Amniotic stem cell (primary cell): ENCODE measurements around the gene LRRC23.
"Not testable (repeated sequence)": the region's sequence is repeated elsewhere in the genome, so short reads cannot be mapped to it uniquely, and the experiment has no call there.

Source experiments
- DNase-seq: peaks from one replicate; lab custom pipeline; 2025; lab: John Stamatoyannopoulos, UW

The LRRC23 gene

GRCh38 chr12:6902448-6902847 is 2.2 kb upstream of the LRRC23 start:
- no peak for DNase-seq

- DNase-seq: no peak
Measured at GRCh38 chr12:6903722-6904121, 900 bp upstream of the LRRC23 start.

DNA sequence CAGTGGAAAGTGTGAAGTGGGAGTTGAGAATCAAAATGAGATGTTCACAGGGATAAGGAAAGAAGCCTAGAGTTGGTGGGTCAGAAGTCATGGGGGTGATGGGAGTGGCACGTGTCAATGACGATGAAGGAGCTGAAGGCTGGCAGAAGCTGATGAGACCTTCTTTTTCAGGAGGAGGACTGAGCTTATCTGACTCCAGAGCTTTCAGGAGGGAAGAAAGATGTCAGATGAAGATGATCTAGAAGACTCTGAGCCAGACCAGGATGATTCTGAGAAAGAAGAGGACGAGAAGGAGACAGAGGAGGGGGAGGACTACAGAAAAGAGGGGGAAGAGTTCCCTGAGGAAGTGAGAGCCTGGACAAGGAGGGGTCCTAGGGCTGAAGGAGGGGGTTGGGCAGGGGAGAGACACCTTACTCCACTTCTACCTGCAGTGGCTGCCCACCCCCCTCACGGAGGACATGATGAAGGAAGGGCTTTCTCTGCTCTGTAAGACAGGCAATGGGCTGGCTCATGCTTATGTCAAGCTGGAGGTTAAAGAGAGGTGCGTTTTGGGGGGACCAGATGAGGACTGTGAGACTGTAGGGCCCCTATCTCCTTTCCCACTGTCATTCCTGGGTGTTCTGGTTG is 905 bp downstream of the LRRC23 start:
- no peak for DNase-seq

GRCh38 chr12:6908141-6908540 is 3.5 kb downstream of the LRRC23 start:
- DNase-seq: not testable (repeated sequence)

- no peak for DNase-seq
Measured at GRCh38 chr12:6909421-6910145, 5.0 kb downstream of the LRRC23 start.

- DNase-seq: no peak
Measured at GRCh38 chr12:6912164-6912935, 7.7 kb downstream of the LRRC23 start.

DNA sequence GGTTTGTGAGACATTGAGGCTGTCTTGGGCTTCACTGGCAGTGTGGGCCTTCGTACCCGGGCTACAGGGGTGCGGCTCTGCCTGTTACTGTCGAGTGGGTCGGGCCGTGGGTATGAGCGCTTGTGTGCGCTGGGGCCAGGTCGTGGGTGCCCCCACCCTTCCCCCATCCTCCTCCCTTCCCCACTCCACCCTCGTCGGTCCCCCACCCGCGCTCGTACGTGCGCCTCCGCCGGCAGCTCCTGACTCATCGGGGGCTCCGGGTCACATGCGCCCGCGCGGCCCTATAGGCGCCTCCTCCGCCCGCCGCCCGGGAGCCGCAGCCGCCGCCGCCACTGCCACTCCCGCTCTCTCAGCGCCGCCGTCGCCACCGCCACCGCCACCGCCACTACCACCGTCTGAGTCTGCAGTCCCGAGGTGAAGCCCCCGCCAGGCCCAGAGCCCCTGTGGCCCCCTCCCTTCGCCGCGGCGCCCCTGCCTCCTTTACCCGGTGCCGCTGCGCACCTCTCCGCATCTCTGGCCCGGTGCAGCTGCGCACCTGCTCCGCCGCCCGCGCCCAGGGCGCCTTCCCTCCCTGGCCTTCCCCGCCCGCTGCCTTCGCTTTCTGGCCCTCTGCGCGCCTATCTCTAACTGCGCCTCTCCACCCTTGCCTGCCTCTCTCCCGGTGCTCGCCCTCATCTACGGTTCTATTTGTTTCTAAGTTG is 9.8 kb downstream of the LRRC23 start, which contains the start of gene ENO2:
TSS of gene ENO2 (plus strand) at position 335 of the 701 bp plus-strand sequence. CDS start 1,253 bp downstream, outside the sequence.
- DNase-seq: peak; percentile 37

- DNase-seq: no peak
Measured at GRCh38 chr12:6914947-6915788, 10.5 kb downstream of the LRRC23 start.

DNA sequence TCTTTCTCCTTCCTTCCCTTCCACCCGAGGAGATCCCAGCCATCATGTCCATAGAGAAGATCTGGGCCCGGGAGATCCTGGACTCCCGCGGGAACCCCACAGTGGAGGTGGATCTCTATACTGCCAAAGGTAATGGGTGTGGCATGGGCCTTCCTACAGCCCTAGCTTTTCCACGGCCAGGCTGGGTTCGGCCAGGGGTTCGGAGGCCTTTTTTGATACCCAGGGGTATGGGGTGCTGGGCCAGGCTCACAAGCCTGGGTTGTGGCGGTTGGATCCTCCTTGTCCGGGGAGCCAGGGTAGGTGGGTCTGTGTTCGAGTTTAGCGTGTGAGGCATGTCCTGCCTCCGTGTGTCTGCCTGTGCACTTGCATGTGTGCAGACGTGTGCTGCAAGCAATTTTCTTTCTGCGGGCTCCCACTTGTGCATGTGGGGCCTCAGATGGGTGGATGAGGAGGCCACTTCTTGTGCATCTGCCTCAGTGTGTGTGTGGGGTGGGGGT is 11.2 kb downstream of the LRRC23 start:
- no peak for DNase-seq

- no peak for DNase-seq
Measured at GRCh38 chr12:6916426-6917200, 12.0 kb downstream of the LRRC23 start.

GRCh38 chr12:6917491-6918231 is 13.0 kb downstream of the LRRC23 start:
- no peak for DNase-seq

DNA sequence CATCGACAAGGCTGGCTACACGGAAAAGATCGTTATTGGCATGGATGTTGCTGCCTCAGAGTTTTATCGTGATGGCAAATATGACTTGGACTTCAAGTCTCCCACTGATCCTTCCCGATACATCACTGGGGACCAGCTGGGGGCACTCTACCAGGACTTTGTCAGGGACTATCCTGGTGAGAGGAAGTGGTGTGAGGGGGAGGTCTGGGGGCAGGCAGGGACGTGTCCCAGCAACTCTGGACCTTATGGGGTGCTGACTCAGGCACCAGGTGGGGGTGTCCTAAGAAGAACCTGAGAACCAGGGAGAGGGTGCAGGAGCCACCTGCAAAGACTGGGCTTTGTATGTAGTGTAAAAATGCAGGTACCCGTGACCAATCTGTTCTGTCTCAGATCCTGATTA is 15.0 kb downstream of the LRRC23 start:
- DNase-seq: no peak

- no peak for DNase-seq
Measured at GRCh38 chr12:6921539-6921938, 16.9 kb downstream of the LRRC23 start.

DNA sequence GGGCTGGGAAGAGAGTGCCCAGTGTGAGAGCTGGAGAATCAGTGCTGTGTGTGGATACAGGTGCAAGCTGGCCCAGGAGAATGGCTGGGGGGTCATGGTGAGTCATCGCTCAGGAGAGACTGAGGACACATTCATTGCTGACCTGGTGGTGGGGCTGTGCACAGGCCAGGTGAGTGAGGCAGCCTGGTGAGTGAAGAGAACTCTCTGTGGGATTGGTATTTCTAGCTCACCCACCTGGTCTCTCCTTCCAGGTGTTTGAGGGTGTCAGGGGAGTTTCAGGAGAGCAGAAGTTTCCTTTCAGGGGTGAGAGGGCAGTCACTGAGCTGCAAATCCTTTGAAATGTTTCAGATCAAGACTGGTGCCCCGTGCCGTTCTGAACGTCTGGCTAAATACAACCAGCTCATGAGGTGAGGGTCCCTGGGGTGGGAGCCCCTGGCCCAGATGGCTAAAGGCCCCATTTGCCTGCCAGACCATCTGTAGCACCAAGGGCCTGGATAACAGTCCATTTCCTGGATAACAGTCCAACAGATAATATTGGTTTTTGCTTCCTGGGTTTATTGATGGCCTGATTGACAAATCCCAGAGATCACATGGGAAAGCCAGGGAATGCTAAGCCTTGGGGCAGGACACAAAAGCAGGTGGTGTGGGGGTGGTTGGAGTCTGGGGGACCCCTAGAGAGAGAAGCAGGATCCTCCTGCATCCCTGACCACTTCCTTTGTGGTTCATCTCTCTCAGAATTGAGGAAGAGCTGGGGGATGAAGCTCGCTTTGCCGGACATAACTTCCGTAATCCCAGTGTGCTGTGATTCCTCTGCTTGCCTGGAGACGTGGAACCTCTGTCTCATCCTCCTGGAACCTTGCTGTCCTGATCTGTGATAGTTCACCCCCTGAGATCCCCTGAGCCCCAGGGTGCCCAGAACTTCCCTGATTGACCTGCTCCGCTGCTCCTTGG is 17.6 kb downstream of the LRRC23 start:
- DNase-seq: no peak

GRCh38 chr12:6923003-6923732 is 18.5 kb downstream of the LRRC23 start:
- no peak for DNase-seq

DNA sequence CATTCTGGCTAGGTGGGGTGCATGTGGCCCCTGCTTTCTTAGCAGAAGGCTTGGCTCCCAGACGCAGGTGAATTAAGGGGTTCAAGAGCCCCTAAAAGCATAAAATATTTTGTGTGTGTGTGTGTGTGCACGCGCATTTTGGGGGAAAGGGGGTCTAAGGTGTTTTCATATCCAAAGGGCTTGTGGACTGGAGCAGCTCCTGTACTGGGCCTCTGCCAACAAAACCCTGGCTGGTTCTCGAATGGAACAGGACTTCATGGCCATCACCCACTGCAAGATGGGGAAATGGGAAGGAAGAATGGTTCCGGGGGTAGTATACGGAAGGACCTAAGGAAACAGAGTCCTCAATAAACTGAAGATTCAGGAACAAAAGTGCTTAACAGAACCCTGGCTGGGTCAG is 19.2 kb downstream of the LRRC23 start:
- DNase-seq: no peak

DNA sequence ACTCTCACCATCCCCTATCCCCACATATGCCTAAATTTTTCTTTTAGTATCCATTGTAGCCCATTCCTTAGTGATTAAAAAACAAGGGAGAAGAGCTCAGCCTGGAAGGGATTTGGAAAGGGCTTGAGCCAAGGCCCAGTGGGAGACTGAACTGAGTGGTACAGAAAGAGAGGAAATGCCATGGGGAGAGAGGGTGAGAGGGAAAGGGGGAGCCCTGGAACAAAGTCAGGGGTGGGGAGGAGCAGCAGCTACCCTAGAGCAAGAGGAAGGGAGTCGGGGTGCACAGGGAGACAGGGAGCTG is 20.6 kb downstream of the LRRC23 start:
- DNase-seq: no peak
